ENCODE data around the gene LGI1.

DNA sequence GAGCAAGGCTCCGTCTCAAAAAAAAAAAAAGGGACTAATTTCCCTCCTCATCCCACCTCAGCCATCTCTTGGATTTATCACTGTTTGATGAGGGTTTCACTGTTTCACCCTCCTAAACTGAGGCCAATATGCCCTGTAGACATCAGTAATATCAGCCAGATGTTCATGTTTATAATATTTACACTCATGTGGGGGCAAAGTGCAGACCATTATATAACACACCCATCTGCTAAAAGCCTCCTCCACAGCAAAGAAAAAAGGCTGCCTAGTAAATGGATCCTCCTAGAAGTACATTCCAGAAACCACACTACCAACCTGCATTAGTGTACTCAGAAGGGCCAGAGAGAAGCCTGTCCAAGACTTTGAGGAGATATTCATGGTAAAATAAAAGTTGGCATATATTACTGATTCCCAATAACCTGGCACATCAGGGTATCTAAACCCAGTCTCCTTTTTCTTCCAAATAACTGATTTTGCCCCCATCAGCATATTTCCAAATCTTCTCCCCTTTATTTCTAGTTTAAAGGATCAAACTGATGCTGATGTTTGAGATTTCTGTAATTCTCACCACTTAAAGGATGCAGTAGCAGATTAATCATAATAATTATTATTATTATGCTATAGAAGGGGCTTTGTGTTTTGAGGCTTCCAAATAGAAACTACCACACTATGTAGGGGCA, 55.1 kb downstream of the LGI1 start:
- TF ChIP-seq EZH2 (IDR thresholded peaks at IDR 0.05; ENCODE audit: insufficient read depth, poor library complexity, severe bottlenecking), result no peak
- no peak for TF ChIP-seq EZH2phosphoT487 (IDR thresholded peaks at IDR 0.05; ENCODE audit: insufficient read depth, low read depth)
